ENCODE results near the gene FNBP1L.

GRCh38 chr1:93576746-93577145, 128.8 kb downstream of the FNBP1L start:
- TF ChIP-seq POLR2A (IDR thresholded peaks at IDR 0.05) (no peak), CTCF (IDR thresholded peaks at IDR 0.05) (no peak)
